ENCODE data around the gene TBL3.

GRCh38 chr16:1981398-1981836 is 9.6 kb downstream of the TBL3 start, which contains the start of gene NOXO1:
- no peak for TF ChIP-seq CTCF (IDR thresholded peaks at IDR 0.05)
- no peak for TF ChIP-seq POLR2A (IDR thresholded peaks at IDR 0.05)
